HG02970 (cell line): ENCODE measurements around the gene PSTK.

Experiments used
- ATAC-seq: cut with Tn5 transposase; IDR thresholded peaks from one replicate; pipeline ENCODE4 v1.9.1; 2021; ENCODE audit warnings: mild to moderate bottlenecking, moderate library complexity, moderate number of reproducible peaks; ENCODE audit not compliant: unreplicated experiment, low FRiP score

The PSTK gene

DNA sequence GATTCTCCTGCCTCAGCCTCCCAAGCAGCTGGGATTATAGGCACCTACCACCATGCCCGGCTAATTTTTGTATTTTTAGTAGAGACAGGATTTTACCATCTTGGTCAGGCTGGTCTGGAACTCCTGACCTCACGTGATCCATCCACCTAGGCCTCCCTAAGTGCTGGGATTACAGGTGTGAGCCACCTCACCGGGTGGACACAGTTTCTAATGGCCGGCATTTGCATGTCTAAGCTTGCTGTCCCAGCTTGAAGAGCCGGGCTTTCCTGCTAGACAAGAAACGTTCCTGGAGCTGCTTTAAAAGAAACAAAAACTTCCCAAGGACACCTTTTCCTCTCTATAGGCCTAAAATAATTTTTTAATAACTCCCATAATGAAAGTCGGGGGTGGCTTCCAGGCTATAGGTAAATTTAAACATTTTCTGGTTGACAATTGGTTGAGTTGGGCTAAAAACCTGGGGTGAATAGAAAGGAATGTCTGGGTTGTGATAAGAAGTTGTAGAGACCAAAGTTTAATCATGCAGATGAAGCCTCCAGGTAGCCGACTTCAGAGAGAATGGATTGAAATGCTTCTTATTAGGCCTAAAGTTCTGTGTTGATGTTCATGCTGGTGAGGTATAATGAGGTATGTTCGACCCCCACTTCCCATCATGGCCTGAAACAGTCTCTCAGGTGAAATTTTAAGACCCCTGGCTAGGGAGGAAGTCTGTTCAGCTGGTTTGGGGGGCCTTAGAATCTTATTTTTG is 37.4 kb downstream of the PSTK start:
- no peak for ATAC-seq

DNA sequence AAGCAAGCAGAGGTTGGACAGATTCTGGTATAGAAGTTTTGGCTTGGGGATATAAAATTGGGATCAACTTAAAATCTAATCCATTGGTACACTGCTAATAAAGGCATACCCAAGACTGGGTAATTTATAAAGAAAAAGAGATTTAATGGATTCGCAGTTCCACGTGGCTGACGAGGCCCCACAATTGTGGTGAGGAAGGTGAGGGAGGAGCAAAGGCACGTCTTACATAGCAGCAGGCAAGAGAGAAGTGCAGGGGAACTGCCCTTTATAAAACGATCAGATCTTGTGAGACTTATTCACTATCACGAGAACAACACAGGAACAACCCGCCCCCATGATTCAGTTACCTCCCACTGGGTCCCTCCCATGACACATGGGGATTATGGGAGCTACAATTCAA is 38.3 kb downstream of the PSTK start:
- ATAC-seq, result no peak

DNA sequence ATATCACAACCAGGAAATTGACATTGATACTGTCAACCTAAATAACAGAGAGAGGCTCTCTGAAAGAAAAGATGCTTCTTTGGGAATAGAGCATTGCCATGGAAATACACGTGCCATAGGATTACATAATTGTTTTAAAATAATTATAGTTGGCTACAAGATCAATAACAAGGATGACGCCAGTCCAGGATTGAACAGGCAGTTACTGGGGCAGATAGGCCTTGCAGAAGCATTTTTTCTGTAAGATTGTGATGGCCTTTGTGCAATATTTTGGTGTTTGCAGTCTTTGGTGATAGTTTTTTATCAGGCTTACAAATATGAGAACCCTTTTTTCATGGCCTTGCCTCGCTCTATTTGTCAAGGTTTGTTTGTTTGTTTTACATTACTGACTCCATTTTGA is 39.1 kb downstream of the PSTK start:
- no peak for ATAC-seq

DNA sequence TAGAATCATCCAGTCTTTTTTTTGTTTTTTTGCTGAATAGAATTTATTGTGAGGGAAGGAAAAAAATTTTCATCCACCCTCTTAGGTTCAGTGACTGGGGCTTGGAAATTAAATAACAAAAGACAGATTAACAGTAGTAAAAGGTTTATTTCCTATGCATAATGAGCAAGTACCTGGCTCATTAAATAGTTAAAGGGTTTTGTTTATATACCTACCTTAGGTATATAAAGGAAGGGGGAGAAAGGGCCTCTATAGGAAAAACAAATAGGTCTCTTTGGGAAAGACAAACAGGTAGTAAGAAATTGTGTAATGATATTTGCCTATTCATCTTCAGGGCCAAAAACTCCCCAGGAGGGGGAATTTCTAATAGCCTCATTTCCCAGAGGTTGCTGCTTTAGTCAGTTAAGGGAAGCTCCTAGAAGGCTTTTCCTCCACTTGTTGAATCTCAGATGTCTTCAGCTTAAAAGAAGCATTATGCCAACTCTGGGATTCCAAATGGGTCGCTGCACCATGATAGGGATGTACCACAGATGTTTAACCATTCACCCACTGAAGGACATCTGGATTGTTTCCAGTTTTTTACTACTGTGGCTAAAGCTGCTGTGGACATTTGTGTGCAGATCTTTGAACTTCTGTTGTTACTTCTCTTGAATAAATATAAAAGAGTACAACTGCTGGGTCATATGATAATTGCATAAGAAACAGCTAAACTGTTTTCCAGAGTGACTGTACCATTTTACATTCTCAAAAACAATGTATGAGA is 39.9 kb downstream of the PSTK start:
- ATAC-seq, result no peak

DNA sequence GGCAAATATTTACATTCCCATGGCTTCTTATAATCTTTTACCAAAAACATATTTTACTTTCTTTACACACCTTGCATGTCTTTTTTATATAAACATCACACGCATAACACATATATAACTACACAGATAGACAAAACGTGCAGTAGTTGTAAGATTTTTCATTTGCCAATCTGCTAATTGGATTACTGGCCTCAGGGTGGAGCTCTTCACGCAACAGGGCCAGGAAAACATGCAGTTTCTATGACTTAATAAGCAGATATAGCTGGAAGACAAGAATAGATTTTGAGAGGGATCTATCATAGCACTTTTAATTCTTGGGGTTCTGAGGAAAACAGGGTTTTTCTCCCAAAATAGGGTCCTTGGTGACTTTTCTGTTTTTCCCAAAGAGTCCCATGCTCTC is 41.3 kb downstream of the PSTK start:
- no peak for ATAC-seq

DNA sequence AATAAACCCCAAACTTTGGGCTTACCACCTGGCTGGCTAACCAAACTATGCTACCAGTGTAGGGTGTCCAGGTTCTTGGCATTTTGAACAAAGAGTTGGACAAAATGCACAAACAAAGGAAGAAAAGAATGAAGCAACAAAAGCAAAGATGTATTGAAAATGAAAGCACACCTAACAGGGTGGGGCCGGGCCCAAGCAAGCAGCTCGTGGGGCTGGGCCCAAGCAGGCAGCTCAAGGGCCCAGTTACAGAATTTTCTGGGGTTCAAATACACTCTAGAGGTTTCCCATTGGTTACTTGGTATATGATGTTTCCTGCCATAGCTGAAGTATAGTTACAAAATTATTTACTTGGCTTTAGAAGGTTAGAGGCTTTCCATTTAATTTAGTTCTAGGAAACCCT is 44.3 kb downstream of the PSTK start:
- ATAC-seq, result no peak

DNA sequence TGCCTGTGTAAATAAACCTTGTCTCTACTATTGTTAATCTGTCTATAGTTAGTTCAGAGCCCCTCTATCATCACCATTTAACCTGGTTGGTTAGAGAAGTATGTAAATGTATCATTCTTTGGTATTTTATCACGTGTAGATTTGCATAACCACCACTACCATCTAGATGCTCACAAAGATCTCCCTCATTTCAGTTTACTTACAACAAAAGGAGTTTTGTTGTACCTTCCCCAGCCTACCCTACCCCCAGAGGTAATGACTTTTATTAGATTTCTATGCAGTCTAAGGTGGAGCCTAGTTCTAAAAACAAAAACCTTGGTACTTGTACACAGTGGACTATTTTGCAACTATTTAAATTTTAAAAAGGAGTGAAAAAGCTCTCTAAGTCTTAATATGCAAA is 46.1 kb downstream of the PSTK start:
- ATAC-seq, result no peak

DNA sequence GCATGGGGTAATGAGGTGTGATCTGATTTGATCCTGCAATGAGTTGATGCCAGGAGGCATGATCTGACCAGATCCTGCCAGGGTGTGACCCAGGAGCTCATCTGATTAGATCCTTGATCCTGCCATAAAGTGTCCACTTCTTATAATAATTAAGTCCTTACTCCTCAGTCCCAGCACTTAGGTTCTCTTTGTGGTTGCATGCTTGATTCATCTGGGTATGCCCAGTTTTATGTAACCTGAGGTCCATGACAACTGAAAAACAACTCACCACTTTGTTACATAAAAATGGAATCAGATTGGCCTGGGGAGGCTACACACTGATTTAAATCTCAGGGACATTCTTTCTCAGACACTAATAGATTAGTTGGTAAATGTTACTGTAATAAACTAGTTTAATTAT is 47.7 kb downstream of the PSTK start:
- no peak for ATAC-seq

DNA sequence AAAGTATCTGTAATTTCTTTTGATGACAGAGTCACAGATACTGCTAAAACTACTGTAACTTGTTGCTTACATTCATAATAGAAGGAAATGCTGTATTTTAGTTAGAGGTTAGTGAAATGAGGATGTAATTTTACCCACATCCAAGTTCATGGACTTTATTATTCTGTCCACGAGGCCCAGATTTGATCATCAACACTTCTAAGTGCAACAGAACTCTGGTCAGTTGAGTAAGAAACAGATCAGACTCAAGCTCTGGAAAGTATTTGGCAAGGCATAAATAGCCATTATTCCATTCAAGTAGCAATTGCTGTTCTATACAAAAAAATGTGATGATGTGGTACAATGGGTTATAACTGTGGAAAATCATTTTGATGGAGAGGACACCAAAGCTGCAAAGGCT is 50.9 kb downstream of the PSTK start:
- ATAC-seq, result no peak

DNA sequence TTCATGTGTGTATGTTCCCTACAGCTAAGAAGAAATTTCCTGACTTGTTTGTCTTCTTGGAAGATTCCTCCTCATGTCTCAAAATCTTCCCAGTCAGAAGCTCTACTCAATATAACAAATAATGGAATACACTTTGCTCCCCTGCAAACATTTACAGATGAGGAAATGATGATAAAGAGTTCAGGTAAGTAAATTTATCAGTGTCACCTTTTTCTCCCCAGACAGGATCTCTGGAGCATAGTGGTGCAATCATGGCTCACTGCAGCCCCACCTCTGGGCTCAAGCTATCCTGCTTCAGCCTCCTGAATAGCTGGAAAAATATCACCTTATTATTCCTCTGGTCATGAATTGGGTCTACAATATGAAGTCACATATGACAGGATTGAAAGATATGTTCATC is 54.1 kb downstream of the PSTK start:
- no peak for ATAC-seq

DNA sequence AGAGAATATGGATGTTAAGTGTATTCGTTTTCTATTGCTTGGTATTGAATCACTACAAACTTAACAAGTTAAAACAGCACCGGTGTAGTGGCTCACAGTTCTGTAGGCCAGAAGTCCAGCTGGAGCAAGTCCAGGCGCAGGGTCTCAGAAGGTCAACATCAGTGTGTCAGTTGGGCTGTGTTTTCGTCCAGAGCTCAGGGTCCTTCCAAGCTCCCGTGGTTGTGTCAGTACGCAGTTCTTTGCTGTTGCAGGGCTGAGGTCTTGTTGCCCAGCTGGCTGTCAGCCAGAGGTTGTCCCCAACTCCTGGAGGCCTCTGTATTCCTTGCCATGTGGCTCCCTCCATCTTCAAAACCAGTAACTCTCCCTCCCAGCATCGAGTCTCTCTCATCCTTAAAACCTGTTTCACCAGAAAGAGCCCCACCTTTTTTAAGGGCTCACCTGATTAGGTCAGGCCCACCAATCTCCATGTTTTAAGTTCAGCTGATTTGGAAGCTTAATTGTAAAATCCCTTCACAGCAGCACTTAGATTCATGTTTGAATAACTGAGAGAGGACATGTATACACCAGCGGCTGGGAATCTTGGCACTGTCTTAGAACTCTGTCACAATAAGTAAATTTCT is 55.4 kb downstream of the PSTK start:
- no peak for ATAC-seq

DNA sequence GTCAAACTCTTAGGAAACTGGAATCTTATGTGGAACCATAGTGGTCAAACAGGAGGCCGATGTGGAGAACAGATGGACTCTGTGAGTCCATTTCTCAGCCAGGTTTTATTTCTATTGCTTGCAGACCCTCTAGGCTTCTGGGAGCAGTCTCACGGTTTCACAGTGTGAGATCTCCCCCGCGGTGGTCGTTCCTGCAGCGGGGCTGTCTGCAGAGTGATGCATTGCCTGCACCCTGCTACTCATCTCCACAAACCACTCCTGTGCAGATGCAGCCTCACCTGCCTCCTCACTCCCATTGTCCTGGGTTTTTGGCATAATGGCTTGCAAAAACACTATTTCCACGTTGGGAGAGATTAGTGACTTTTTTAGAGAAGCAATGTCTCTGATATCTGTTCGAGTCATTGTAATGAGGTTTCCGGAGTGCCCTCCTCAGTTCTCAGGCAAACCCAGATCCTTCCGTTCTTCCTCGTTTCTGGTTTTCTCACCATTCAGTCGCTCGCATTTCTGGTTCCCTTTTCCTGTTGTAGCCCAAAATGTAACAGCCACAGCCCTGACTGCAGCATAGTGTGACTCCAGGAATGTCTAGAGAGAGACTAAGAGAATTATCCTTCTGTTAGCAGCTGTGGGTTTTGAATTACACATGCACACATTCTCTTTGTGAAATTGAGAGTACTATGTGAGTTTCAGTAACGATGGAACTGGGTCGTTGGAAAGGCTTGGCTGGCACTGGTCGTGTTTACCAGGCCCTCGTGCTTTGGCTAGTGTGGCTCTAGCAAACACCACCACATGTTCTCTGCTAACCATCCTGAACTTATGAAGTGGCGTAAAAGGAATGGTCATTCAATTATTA is 58.8 kb downstream of the PSTK start:
- no peak for ATAC-seq

DNA sequence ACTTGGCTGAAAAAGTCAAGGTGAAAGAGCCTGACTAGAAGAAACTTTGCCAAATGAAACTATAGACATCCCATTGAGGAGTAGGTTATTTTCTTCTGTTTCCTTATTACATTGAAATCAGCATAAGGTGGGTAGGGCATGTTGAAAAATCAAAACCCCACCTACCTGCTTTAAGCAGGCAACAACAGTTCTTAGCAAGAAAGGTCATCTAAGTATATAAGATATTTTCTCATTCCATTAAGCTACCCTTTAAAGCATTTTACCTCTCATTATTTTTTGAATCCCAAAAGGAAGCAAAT is 59.4 kb downstream of the PSTK start:
- ATAC-seq, result no peak
